Loucy (cell line): ENCODE measurements around the gene SQOR.

ENCODE experiments used
- CTCF ChIP-seq: fragments of 200-600 bp; sonication (generic); conservative IDR thresholded peaks from 2 replicates; pipeline ENCODE4 v1.5.1; 2014; ENCODE audit warnings: mild to moderate bottlenecking, antibody characterized with exemption, low read length
- EZH2phosphoT487 ChIP-seq: fragments of 200-600 bp; IDR thresholded peaks from 2 replicates; pipeline ENCODE4 v1.6.1; 2018; ENCODE audit warnings: antibody characterized with exemption, mild to moderate bottlenecking, moderate library complexity, borderline replicate concordance

- no peak for TF ChIP-seq CTCF
- no peak for TF ChIP-seq EZH2phosphoT487
Observed at GRCh38 chr15:45616901-45617323, 17.9 kb upstream of the SQOR start.
